ENCODE results near the gene ANKZF1.

ANKZF1 gene

DNA sequence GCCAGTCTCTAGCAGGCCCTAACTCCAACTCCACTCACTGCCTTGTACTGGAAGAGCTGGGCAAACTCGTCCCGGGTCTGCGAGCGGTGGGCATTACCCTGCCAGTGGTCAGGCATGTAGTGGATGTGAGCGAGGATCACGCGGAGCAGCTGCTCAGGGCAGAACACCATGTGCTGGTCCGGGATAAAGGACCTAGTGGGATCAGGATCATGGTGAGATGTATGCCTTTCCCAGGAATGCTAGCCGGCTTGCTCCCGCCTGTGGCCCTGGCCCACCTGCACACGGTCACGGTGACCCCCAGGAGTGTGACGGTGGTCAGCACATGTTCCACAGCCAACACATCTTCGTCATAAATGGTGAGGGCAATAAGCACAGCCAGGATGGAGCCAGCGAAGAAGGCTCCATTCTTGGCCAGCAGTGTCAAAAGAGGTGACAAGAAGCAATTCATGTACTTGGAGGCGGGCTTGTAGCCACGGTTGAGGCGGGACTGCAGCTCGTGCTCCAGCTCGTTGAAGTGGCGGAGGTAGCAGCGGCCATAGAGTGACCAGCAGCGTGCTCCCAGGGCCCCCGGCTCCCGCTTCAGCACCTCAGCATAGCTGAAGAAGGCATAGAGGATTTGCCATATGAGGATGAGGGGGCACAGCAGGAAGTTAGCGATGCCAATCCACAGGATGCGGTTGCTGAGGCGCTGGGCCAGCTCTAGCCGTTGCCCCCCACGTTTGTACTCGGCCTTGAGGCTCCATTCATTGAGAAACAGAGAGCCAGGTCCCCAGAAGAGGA, 5.6 kb upstream of the ANKZF1 start:
- DNase-seq (ENCODE audit: low read depth in 1 of 2, low spot score in 1 of 2) = no peak

DNA sequence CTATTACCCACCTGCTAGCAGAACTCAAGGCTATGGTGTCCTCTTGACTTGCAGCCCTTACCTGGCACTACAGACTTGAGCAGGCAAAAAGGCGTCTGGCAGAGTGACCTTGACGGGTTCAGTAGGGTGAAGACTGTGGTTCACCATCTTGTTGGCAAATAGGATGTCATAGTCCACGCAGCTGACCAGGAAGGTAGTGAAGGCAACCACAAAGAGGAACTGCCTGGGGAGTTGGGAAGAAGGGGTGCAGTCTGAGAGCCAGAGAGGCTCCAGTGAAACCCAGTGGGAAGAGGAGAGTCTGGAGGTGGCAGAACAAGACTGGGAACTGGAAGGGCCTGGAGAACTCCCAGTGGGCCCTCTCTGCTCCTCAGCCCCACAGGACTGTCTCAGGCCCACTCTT, 4.3 kb upstream of the ANKZF1 start:
- DNase-seq (ENCODE audit: low read depth in 1 of 2, low spot score in 1 of 2) = no peak

DNA sequence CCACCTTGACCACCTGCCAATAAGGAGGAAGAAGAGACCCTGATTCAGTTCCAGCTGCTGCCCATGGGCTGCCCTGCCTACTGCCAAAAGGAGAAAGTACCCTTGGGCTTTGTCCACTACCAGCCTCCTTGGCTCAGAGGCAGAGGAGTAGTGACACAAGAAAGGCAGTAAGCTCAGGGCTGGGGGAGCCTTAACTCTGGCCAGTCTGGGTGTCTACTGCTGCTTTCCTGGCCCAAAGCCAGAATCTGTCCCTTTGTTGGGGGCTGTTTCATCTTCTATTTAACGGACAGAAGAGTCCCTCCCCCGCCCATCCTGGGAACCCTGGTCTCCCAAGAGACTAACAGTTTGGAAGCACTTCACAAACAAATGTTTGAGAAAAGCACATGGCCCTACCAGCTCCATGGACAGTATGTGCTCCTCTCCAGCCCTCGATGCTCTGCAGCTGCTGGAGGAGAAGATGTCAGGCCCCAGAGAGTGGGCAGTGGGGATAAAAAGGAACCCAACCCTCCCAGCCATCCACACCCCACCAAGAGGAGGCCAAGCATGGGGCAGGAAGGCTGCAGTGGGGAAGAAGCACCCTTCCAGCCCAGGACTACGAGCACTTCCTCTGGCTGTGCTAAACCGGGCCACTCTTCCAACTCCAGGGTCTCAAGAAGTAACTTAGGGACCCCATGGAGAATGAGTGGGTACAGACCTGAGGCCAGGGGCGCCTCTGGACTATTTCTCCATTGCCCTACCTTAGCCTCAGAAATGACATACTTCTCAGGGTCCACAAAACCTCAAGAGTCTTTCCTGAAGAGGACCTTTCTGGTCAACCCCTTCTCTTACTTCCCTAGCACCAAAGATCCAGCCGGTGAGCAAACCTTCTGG, 1.3 kb upstream of the ANKZF1 start:
- DNase-seq (ENCODE audit: low read depth in 1 of 2, low spot score in 1 of 2) = no peak

DNA sequence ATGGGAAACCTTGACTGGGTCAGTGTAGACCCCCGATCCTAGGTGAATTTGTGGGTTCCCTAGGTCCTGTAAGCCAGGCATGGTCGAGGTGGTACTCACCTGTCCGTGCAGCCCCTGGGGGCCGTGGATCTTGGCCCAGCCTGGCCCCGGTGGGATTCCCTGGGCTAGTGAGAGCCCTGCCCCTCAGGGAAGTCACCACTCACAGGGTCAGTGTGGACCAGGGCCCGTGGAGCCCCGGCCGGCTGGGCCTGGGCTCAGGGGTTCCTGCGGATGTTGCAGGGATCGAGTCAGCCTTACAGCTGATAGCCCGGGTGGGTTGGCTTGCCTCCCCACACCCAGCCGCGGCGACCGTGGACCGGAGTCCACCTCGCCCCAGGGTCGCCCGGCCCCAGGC, 698 bp upstream of the ANKZF1 start:
- DNase-seq (ENCODE audit: low read depth in 1 of 2, low spot score in 1 of 2) = no peak

DNA sequence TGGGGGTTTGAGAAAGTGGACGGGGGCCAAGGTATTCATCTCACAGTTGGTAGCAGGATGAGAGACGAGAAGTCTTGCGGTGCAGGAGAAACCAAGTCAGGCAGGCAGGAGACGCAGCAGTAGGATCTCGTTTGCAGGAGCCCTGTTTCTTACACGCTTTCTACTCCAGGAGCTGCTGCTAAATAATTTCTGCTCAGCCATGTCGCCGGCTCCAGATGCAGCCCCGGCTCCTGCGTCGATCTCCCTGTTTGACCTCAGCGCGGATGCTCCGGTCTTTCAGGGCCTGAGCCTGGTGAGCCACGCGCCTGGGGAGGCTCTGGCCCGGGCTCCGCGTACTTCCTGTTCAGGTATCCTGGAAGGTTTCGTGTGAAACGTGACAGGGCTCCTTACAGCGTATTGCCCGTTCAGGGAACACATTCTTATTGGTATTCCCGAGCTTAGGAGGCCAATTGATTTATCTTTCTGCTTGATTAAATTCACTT, 494 bp downstream of the ANKZF1 start:
- DNase-seq (ENCODE audit: low read depth in 1 of 2, low spot score in 1 of 2) = peak in 1 of 2 donors; percentile 27

DNA sequence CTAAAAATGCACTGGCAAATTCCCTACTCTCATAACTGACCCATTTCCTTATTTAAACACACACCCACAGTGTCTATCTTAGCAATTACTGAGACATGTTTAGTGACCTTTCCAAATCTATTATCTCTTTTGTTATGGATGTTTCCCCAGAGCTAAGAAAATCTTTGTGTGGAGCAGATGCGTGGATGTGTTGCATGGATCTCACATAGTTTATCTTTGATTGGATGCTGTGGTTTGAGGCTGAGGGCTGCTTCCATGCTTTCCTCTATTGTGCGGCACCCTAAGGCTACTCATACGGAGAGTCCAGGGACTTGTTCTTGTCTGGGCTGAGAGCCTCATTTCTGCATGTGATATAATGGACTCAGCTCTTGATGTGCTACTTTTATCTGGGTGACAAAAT, 4.7 kb downstream of the ANKZF1 start:
- DNase-seq (ENCODE audit: low read depth in 1 of 2, low spot score in 1 of 2) = no peak

DNA sequence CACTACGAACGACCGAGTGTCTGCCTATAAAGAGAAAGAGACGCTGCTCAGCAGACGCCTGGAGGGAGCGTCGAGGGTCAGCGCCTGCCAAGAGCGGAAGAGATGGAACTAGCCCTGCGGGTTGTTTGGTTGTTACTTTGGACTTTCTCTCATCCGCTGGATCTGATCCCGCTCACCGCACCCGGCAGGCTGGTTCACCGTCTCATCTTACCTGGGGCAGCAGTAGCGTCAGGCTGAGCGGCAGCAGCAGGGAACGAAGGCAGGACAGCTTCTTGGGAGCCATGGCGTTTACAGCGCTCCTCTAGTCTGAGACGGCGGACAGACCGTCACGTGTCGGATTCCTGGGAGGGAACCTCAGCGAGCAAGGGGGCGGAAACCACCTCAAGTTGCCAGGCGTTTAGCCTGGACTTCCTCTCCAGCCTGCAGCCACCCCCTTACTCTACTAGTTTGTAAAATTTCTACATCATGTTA, 13.7 kb downstream of the ANKZF1 start:
- DNase-seq (ENCODE audit: low read depth in 1 of 2, low spot score in 1 of 2) = no peak

DNA sequence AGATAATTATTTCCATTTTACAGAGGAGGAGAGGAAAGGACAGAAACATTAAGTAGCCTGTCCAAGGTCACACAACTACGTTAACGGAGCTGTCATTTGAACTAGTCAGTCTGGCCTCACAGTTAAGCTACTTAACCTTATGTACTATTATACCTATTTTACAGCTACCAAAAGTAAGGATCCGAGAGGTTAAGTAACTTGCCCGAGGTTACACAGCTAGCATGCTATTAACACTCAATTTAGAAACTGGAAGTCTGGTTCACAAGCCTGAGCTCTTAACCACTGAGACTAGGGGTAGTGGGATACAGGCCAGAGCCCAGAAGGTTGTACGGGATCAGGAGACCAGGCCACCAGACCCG, 15.2 kb downstream of the ANKZF1 start:
- DNase-seq (ENCODE audit: low read depth in 1 of 2, low spot score in 1 of 2) = no peak

DNA sequence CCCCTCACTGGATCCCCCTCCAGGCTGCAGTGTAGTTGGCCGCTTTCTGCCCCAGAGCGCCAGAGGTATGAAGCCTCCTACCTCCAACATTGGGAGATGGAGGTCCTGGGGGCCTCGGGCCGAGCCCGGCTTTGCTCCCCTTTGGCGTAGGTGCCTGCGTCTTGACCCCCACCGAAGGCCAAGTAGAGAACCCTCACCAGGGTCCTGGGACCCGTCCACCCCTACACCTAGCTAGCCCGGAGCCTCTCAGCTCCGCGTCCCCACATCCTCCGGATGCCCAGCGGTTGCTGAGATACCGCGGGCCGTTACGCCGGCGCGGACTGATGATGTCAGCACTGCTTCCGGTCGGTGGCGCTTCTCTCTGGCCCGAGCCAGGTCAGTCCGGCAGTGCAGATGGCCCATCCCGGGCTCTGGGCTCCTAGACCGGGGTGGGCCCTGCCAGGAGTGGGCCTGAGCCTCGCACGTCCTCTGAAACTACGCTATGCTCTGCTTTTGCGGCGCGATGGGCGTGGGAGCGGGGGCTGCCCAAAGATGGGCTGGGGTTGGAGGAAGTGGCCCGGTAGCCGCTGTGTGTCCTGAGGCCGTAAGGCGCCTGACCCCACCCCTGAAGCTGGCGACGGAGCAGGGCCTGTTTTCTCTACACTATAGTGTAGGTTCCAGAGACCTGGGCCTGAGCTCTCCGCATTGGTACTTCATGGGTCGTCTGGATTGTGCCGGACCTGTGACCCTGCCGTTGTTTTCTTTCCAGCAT, 15.7 kb downstream of the ANKZF1 start, which contains the start of the genes GLB1L and STK16:
Gene GLB1L (minus strand): TSS at position 297 of the 751 bp plus-strand sequence. CDS start 1,871 bp downstream, outside the sequence.
Gene STK16 (plus strand): TSS at position 332 of the 751 bp plus-strand sequence. CDS start 521 bp downstream, outside the sequence.
- peak; percentile 83 to 85 for DNase-seq (ENCODE audit: low read depth in 1 of 2, low spot score in 1 of 2)

DNA sequence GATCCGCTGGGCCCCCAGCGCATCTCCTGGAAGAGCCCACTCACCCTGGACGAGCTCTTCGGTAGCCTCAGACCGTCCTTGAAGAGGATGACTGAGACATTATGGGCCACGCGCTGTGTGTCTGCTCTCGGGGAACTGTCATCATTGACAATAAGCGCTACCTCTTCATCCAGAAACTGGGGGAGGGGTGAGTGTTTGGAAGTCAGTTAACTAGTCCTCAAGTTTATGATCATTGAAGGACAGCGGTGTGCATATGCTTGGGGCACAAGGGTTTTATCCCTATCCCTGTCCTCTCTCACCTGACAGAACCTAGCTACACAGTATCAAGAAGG, 16.3 kb downstream of the ANKZF1 start:
- no peak for DNase-seq (ENCODE audit: low read depth in 1 of 2, low spot score in 1 of 2)

DNA sequence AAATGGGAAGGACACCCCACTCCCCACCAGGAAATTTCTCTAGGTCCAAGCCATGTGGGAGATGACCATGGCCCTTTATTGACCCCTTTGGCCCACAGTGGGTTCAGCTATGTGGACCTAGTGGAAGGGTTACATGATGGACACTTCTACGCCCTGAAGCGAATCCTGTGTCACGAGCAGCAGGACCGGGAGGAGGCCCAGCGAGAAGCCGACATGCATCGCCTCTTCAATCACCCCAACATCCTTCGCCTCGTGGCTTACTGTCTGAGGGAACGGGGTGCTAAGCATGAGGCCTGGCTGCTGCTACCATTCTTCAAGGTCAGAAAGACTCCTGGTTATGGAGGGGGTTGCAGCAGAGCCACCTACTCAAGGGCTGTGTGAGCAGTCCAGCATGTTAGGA, 17.0 kb downstream of the ANKZF1 start:
- DNase-seq (ENCODE audit: low read depth in 1 of 2, low spot score in 1 of 2) = no peak

DNA sequence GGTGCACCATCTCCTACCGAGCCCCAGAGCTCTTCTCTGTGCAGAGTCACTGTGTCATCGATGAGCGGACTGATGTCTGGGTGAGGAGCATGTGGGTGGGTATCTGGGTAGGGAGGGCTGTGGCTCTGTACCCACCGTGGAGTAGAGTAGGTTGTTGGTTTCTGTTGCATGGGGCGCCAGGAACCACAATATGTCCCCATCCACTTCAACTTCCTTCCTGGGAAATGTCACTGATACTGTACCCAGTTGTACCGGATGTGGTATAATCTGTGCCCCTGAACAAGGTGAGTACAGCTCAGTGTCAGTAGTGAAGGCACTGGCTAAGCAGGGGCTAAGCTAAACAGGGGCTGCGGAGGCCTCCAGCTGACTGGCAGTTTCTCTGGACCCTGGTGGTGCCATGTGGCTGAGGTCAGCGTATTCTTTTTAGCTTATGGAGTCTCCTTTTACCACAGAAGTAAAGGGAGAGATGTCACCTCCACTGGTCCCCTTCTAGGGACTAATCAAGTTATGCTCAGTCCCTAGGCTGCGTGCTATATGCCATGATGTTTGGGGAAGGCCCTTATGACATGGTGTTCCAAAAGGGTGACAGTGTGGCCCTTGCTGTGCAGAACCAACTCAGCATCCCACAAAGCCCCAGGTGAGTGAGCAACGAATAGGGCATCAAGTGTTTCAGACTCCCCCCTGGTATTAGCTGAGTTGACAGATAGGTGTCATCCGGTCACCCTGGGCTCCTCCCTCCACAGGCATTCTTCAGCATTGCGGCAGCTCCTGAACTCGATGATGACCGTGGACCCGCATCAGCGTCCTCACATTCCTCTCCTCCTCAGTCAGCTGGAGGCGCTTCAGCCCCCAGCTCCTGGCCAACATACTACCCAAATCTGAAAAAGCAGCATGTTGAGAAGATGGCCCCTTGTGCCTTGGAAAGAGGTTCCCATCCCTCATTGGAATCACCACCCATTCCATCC, 18.4 kb downstream of the ANKZF1 start:
- DNase-seq (ENCODE audit: low read depth in 1 of 2, low spot score in 1 of 2) = peak; percentile 30 to 45

DNA sequence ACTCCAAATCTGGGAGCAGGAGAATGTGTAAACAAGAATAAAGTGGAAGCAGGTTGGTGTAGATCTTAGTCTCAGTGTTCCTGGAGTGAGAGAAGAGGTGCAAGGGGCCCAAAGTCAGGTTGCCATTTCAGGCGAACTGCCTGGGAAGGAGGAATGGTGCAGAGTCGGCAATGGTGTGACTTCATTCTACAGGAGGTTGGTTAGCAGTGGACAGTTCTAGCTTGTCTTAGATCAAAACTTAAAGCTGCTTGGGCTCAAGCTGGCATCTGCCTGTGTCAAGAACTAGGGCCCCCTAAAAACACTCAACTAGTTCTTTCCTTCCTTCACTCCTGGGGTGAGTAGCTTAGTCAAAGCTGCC, 19.2 kb downstream of the ANKZF1 start:
- no peak for DNase-seq (ENCODE audit: low read depth in 1 of 2, low spot score in 1 of 2)

DNA sequence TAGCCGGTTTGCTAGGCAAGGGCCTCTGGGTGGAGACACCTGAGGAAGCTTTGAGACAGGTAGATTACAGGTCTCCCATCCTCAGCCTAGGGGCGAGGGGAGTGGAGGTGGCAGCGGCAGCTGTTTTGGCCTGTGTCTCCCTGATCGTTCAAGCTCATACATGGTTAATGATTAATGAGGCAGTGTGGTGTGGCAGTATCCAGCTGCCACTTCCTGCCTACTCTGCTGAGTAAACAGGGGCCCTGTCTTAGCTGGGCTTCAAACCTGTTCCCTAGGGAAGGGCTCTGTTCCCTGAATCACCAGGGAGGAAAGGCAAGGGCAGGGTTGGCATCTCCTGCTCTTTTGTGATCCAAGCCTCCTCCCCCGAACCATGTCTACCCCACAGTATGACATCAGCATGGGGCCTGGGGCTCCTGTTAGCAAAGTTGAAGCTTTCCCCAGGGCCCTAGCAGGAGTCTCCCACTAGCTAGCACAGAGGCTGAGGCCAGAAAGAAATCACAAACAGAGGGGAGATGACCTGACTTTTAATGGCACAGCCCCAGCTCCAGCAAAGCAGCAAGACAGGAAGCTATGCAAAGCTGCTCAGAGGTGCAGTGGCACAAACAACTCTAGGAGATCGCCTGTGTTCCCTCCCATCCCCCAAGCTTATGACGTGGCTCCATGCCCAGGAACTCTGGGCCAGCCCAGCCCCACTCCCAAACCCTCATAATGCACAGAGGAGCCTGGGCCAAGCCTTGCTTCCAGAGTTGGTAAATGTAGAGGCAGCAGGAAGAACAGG, 19.8 kb downstream of the ANKZF1 start:
- DNase-seq (ENCODE audit: low read depth in 1 of 2, low spot score in 1 of 2) = no peak

DNA sequence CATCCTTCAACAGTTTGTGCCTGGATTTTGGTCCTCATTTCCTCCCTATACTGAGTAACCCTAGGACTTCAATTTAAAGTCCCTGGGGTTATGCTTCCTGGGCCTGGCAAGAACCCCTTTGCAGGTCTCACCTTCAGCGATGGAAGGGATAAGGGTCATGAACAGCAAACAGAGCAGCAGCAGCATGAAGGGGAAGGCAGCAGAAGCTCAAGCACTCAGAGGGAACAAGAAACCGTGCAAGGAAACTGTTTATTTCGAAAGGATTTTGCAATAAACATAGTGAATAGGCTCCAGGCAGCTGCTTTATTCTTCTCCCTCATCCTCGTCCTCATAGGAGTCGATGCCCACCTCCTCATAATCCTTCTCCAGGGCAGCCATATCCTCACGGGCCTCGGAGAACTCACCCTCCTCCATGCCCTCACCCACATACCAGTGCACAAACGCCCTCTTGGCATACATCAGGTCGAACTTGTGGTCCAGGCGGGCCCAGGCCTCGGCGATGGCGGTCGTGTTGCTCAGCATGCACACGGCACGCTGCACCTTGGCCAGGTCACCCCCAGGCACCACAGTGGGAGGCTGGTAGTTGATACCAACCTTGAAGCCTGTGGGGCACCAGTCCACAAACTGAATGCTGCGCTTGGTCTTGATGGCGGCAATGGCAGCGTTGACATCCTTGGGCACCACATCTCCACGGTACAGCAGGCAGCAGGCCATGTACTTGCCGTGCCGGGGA, 20.6 kb downstream of the ANKZF1 start:
- DNase-seq (ENCODE audit: low read depth in 1 of 2, low spot score in 1 of 2) = no peak

DNA sequence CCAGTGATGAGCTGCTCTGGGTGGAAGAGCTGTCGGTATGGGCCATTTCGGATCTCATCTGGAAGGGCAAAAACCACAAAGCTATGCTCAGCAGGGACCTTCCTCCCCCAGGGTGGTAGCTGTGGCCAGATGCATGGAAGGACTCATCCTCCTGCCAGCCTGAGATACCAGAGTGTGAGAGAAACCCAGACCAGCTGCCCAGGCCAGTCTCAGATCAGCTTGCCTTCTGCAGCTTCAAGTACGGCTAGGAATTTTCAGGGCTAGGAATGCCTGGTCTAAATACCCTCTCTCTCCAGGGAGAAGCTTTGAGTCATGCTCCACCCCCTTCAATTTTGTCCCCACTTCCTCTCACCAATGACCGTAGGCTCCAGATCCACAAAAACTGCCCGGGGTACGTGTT, 22.1 kb downstream of the ANKZF1 start:
- DNase-seq (ENCODE audit: low read depth in 1 of 2, low spot score in 1 of 2) = no peak

DNA sequence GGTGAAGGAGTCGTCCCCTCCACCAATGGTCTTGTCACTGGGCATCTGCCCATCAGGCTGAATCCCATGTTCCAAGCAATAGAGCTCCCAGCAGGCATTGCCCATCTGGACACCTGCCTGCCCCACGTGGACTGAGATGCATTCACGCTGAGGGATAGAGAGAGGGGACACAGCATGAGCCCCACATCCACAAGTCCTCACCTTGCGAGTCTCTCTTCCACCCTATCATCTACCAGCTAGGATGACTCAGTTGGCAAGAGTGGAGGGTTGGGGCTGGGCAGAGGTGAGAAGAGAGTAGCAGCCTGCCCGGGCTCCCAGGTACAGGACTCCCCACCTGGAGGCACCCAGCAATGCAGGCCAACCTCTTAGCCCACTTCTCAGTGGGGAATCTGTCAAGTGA, 22.5 kb downstream of the ANKZF1 start:
- no peak for DNase-seq (ENCODE audit: low read depth in 1 of 2, low spot score in 1 of 2)

DNA sequence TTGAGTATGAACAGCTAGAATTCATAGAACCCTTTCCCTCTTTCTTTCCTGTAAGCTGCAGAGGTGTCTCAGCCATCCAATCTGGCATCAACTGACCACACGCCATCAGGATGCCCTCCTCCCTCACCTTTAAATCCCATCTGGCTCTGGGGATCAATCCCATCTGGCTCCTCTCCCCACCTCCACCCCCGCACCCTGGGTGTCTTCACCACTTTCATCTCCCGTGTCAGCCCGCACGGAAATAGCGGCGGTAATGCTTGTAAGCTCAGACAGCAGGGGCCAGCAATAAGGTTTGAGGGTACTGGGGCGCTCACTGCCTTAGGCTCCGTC, 22.9 kb downstream of the ANKZF1 start:
- DNase-seq (ENCODE audit: low read depth in 1 of 2, low spot score in 1 of 2) = no peak
